ENCODE data around the gene SLC27A3. TPM values are rescaled to one million over a fixed set of nuclear protein-coding genes. Genes with fewer than 3 reads are reported as not detected.

SLC27A3 gene
- total RNA-seq, 2 donors from 2014 or later = 60.6 to 64.5 TPM

DNA sequence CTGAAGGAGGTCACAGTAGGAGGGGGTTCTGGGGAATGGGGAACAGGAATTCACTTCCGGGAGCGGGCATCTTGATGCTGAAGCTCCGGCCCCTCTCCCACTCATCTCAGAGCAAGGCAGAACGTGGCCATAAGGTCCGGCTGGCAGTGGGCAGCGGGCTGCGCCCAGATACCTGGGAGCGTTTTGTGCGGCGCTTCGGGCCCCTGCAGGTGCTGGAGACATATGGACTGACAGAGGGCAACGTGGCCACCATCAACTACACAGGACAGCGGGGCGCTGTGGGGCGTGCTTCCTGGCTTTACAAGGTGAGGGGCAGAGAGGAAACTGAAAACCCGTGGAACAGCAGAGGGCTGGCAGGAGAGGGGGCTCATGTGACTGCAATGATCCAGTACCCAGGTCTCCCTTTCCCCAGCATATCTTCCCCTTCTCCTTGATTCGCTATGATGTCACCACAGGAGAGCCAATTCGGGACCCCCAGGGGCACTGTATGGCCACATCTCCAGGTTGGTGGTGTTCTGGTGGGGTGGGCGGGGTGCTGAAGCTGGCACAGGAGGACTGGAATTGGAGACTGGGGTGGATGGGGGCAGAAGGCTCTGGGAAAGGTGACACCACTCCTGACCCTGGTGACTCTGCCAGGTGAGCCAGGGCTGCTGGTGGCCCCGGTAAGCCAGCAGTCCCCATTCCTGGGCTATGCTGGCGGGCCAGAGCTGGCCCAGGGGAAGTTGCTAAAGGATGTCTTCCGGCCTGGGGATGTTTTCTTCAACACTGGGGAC, 3.0 kb downstream of the SLC27A3 start:
- no peak for TF ChIP-seq CTCF (conservative IDR thresholded peaks at IDR 0.05)
- H3K4me3 Mint-ChIP-seq = no peak overlapping the region
- Histone ChIP-seq H3K9me3 (ENCODE audit: control insufficient read depth, low read length) (no peaks in the 10 kb centered on the region), H3K4me3 (ENCODE audit: low read length) (no peak overlapping the region), H3K4me1 (ENCODE audit: control insufficient read depth, insufficient read depth, low read length) (peaks cover 5% of the 10 kb centered on the region), H3K36me3 (ENCODE audit: control insufficient read depth, insufficient read depth, low read length) (peaks cover 22% of the 10 kb centered on the region), H3K27me3 (ENCODE audit: control insufficient read depth, insufficient read depth, low read length, poor library complexity, severe bottlenecking) (no peaks in the 10 kb centered on the region), H3K9ac (ENCODE audit: extremely low read depth, low read length, poor library complexity, severe bottlenecking) (no peak overlapping the region), H3K27ac (ENCODE audit: low read depth, low read length) (no peak overlapping the region)
- 96 to 97% methylated on average over 13 to 22 of the region's 22 CpGs for WGBS, 2 experiments (ENCODE audit: insufficient coverage in 1 of 2, insufficient read length in 1 of 2)
- no peaks in the 10 kb centered on the region for H3K27me3 Mint-ChIP-seq (ENCODE audit: insufficient read depth)
- peaks cover 34% of the 10 kb centered on the region for H3K36me3 Mint-ChIP-seq (ENCODE audit: low read depth)
- H3K4me1 Mint-ChIP-seq = peaks cover 22% of the 10 kb centered on the region
- no peak overlapping the region for H3K27ac Mint-ChIP-seq
- no peak for DNase-seq
- no peaks in the 10 kb centered on the region for H3K9me3 Mint-ChIP-seq

DNA sequence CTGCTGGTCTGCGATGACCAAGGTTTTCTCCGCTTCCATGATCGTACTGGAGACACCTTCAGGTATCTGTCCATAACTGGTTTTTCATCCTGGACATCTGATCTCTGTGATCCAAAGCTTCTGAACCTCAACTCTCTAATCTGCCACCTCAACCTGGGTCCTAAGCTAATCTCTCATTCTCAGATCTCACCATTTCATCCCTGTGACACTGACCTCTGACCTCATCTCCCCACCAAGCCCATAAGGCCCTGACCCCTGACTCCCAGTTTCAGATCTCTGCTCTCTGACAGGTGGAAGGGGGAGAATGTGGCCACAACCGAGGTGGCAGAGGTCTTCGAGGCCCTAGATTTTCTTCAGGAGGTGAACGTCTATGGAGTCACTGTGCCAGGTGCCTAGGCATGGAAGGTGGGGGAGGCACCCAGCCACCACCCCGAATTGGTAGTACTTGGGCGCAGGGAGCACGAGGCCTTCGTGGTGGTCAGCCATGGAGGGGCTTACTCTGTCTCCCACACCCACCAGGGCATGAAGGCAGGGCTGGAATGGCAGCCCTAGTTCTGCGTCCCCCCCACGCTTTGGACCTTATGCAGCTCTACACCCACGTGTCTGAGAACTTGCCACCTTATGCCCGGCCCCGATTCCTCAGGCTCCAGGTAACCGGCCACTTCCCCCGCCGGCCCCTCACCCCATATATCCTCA, 3.8 kb downstream of the SLC27A3 start:
- 93 to 94% methylated on average over 11 to 18 of the region's 18 CpGs for WGBS, 2 experiments (ENCODE audit: insufficient coverage in 1 of 2, insufficient read length in 1 of 2)
- Mint-ChIP-seq H3K4me1 (peaks cover 25% of the 10 kb centered on the region), H3K27ac (no peak overlapping the region), H3K4me3 (no peak overlapping the region), H3K27me3 (ENCODE audit: insufficient read depth) (no peaks in the 10 kb centered on the region), H3K36me3 (ENCODE audit: low read depth) (peaks cover 26% of the 10 kb centered on the region), H3K9me3 (no peaks in the 10 kb centered on the region)
- no peak for TF ChIP-seq CTCF (conservative IDR thresholded peaks at IDR 0.05)
- H3K27me3 ChIP-seq (ENCODE audit: control insufficient read depth, insufficient read depth, low read length, poor library complexity, severe bottlenecking) = no peaks in the 10 kb centered on the region
- DNase-seq = no peak
- peaks cover 15% of the 10 kb centered on the region for H3K36me3 ChIP-seq (ENCODE audit: control insufficient read depth, insufficient read depth, low read length)
- no peaks in the 10 kb centered on the region for H3K9me3 ChIP-seq (ENCODE audit: control insufficient read depth, low read length)
- H3K4me3 ChIP-seq (ENCODE audit: low read length) = no peak overlapping the region
- no peak overlapping the region for H3K9ac ChIP-seq (ENCODE audit: extremely low read depth, low read length, poor library complexity, severe bottlenecking)
- H3K27ac ChIP-seq (ENCODE audit: low read depth, low read length) = no peak overlapping the region
- peaks cover 5% of the 10 kb centered on the region for H3K4me1 ChIP-seq (ENCODE audit: control insufficient read depth, insufficient read depth, low read length)

DNA sequence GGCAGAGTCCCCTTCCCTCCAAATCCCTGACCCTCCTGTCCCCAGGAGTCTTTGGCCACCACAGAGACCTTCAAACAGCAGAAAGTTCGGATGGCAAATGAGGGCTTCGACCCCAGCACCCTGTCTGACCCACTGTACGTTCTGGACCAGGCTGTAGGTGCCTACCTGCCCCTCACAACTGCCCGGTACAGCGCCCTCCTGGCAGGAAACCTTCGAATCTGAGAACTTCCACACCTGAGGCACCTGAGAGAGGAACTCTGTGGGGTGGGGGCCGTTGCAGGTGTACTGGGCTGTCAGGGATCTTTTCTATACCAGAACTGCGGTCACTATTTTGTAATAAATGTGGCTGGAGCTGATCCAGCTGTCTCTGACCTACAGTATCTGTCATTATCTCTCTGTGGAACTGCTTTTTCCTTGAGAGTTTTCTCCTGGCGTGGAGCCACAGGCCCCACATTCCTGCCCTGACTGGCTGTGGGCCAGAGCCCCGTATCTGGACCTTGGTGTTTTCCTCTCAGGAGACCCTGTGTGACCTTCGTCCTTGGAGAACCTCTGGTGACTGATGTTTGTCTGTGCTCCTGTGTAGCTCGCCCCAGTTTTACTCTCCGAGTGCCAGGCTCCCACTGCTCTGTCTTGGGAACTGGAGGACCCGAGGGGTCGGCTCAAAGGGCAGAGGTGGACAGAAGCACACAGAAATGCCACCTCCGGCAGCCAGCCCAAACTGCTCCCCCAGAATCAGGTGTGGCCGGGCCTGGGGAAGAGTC, 4.8 kb downstream of the SLC27A3 start:
- no peaks in the 10 kb centered on the region for H3K9me3 ChIP-seq (ENCODE audit: control insufficient read depth, low read length)
- H3K27ac Mint-ChIP-seq = no peak overlapping the region
- no peaks in the 10 kb centered on the region for H3K9me3 Mint-ChIP-seq
- H3K4me3 Mint-ChIP-seq = no peak overlapping the region
- H3K4me1 Mint-ChIP-seq = peaks cover 19% of the 10 kb centered on the region
- WGBS, 2 experiments (ENCODE audit: insufficient coverage in 1 of 2, insufficient read length in 1 of 2) = 94% methylated on average over 12 to 17 of the region's 17 CpGs
- H3K4me1 ChIP-seq (ENCODE audit: control insufficient read depth, insufficient read depth, low read length) = peaks cover 5% of the 10 kb centered on the region
- TF ChIP-seq CTCF (conservative IDR thresholded peaks at IDR 0.05) = no peak
- H3K36me3 ChIP-seq (ENCODE audit: control insufficient read depth, insufficient read depth, low read length) = peaks cover 7% of the 10 kb centered on the region
- no peaks in the 10 kb centered on the region for H3K27me3 Mint-ChIP-seq (ENCODE audit: insufficient read depth)
- H3K27ac ChIP-seq (ENCODE audit: low read depth, low read length) = no peak overlapping the region
- no peak for DNase-seq
- no peak overlapping the region for H3K9ac ChIP-seq (ENCODE audit: extremely low read depth, low read length, poor library complexity, severe bottlenecking)
- no peak overlapping the region for H3K4me3 ChIP-seq (ENCODE audit: low read length)
- H3K36me3 Mint-ChIP-seq (ENCODE audit: low read depth) = peaks cover 20% of the 10 kb centered on the region
- H3K27me3 ChIP-seq (ENCODE audit: control insufficient read depth, insufficient read depth, low read length, poor library complexity, severe bottlenecking) = no peaks in the 10 kb centered on the region
